ENCODE data around the gene STXBP1.

STXBP1 gene

GRCh38 chr9:127712867-127713266 is 100.8 kb downstream of the STXBP1 start:
- H3K9me3 ChIP-seq (ENCODE audit: low read depth, low read length) = no peaks in the 10 kb centered on the region
- no peak overlapping the region for H3K4me3 ChIP-seq
- no peak overlapping the region for H3K27ac ChIP-seq
- TF ChIP-seq POLR2AphosphoS5 (IDR thresholded peaks at IDR 0.05; ENCODE audit: borderline replicate concordance, low read depth, low read length) = no peak
- TF ChIP-seq EZH2 (IDR thresholded peaks at IDR 0.05) = no peak
- TF ChIP-seq FOXP2 (optimal IDR thresholded peaks at IDR 0.05; ENCODE audit: control extremely low read depth, extremely low read length, insufficient read depth) = no peak
- no peaks in the 10 kb centered on the region for H3K36me3 ChIP-seq (ENCODE audit: insufficient read depth, low read length)
- H3K9ac ChIP-seq (ENCODE audit: insufficient read length) = no peak overlapping the region
- no peak for DNase-seq (ENCODE audit: low read depth, low spot score)

DNA sequence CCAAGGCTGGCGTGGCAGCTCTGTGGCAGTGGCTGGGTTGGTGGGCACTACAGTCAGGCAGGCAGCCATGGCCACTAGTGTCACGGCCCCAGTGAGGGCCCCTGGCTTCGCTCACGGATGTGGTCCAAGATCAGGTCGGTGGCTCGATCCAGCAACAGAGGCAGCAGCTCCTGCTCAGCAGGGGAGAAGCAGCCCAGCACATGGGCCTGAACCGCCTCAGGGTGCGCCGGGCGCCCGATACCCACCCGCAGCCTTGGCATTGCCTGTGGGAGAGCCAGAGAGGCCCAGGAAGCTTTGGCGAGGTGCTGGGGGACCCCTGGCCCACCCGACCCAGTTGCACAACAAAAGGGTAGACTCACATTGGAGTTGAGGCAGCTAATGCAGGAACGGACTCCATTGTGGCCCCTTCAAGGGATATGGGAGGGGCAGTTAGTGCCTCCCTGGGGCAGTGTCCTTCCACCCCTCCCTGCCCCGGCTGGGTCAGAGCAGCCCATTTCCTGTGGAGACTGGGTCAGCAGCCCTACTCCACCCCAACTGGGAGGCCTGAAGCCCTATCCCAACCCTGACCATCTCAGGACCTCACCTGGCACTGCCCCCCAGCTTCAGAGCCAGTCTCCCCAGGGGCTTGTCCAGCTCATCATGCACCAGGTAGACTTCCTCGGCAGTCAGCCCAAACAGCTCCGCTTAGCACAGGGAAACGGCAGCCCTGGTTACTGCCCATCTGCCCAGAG is 102.1 kb downstream of the STXBP1 start:
- Histone ChIP-seq H3K9me3 (ENCODE audit: low read depth, low read length) (no peaks in the 10 kb centered on the region), H3K4me3 (peak overlapping the region; percentile 33; the same call in 1 of the 2 replicates), H3K27ac (no peak overlapping the region), H3K9ac (ENCODE audit: insufficient read length) (no peak overlapping the region), H3K36me3 (ENCODE audit: insufficient read depth, low read length) (no peaks in the 10 kb centered on the region)
- no peak for DNase-seq (ENCODE audit: low read depth, low spot score)
- TF ChIP-seq FOXP2 (optimal IDR thresholded peaks at IDR 0.05; ENCODE audit: control extremely low read depth, extremely low read length, insufficient read depth) = no peak
- no peak for TF ChIP-seq POLR2AphosphoS5 (IDR thresholded peaks at IDR 0.05; ENCODE audit: borderline replicate concordance, low read depth, low read length)
- TF ChIP-seq EZH2 (IDR thresholded peaks at IDR 0.05) = no peak

- Histone ChIP-seq H3K9ac (ENCODE audit: insufficient read length) (peak overlapping the region; percentile 62), H3K9me3 (ENCODE audit: low read depth, low read length) (no peaks in the 10 kb centered on the region), H3K27ac (no peak overlapping the region), H3K4me3 (peak overlapping the region; percentile 86), H3K36me3 (ENCODE audit: insufficient read depth, low read length) (no peaks in the 10 kb centered on the region)
- TF ChIP-seq FOXP2 (optimal IDR thresholded peaks at IDR 0.05; ENCODE audit: control extremely low read depth, extremely low read length, insufficient read depth) (no peak), EZH2 (IDR thresholded peaks at IDR 0.05) (no peak), POLR2AphosphoS5 (IDR thresholded peaks at IDR 0.05; ENCODE audit: borderline replicate concordance, low read depth, low read length) (no peak)
- DNase-seq (ENCODE audit: low read depth, low spot score) = no peak
Measured at GRCh38 chr9:127714951-127715469, 102.9 kb downstream of the STXBP1 start.

GRCh38 chr9:127715470-127716337 is 103.6 kb downstream of the STXBP1 start, which contains the start of the genes PTRH1 and TTC16:
Gene PTRH1 (minus strand): TSS chr9:127715663. CDS start chr9:127715639, 24 bp downstream.
Gene TTC16 (plus strand): TSS chr9:127716079. CDS start chr9:127716146, 67 bp downstream.
- peak; percentile 31; the same call in 1 of the 2 replicates for TF ChIP-seq POLR2AphosphoS5 (IDR thresholded peaks at IDR 0.05; ENCODE audit: borderline replicate concordance, low read depth, low read length)
- no peak for TF ChIP-seq EZH2 (IDR thresholded peaks at IDR 0.05)
- no peak for TF ChIP-seq FOXP2 (optimal IDR thresholded peaks at IDR 0.05; ENCODE audit: control extremely low read depth, extremely low read length, insufficient read depth)
- H3K9ac ChIP-seq (ENCODE audit: insufficient read length) = peak within 1 kb of the TSS; percentile 62

DNA sequence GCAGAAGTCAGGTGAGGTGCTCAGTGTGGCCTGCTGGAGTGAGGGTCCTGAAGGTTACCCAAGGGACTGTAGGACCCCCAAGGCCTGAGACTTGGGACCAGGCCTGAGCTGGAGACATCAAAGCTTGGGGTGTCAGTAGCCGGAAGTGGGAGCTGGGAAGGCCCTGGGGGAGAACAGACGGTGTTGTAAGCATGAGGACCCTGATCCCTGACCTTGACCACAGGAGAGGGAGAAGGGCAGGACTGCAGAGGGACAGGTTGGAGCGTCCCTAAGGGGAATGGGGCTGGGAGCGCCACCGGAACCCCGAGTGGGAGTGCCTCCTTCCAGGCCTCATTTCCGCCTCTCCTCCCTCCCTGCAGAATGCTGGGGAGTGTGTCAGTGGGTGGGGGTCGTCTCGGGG is 104.3 kb downstream of the STXBP1 start:
- Histone ChIP-seq H3K4me3 (peak overlapping the region; percentile 86), H3K9ac (ENCODE audit: insufficient read length) (no peak overlapping the region), H3K9me3 (ENCODE audit: low read depth, low read length) (no peaks in the 10 kb centered on the region), H3K27ac (no peak overlapping the region), H3K36me3 (ENCODE audit: insufficient read depth, low read length) (no peaks in the 10 kb centered on the region)
- DNase-seq (ENCODE audit: low read depth, low spot score) = no peak
- no peak for TF ChIP-seq POLR2AphosphoS5 (IDR thresholded peaks at IDR 0.05; ENCODE audit: borderline replicate concordance, low read depth, low read length)
- TF ChIP-seq EZH2 (IDR thresholded peaks at IDR 0.05) = no peak
- TF ChIP-seq FOXP2 (optimal IDR thresholded peaks at IDR 0.05; ENCODE audit: control extremely low read depth, extremely low read length, insufficient read depth) = no peak

More at GRCh38 chr9:127715470-127716337, 103.6 kb downstream of the STXBP1 start, which contains the start of the genes PTRH1 and TTC16:
- Histone ChIP-seq H3K9me3 (ENCODE audit: low read depth, low read length) (no peaks in the 10 kb centered on the region), H3K27ac (no peak within 1 kb of the TSS), H3K4me3 (peak within 1 kb of the TSS; percentile 86), H3K36me3 (ENCODE audit: insufficient read depth, low read length) (no peaks in the 10 kb centered on the region)
- DNase-seq (ENCODE audit: low read depth, low spot score) = peak; percentile 39

DNA sequence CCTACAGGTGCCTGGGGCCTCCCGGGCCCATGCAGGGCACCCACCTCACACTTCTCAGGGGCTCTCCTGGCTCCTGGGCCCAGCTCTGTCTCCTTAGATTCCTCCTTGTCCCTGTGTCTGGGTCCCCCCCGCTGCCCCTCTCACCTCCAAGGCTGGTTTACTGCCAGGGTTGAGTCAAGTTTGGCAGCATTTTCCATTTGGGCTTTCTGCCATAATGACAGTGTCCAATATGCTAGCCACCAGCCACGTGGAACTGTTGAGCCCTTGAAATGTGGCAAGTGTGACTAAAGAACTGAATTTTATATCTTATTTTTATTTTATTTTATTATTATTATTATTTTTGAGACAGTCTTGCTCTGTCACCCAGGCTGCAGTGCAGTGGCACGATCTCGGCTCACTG is 105.7 kb downstream of the STXBP1 start:
- H3K36me3 ChIP-seq (ENCODE audit: insufficient read depth, low read length) = no peaks in the 10 kb centered on the region
- no peak overlapping the region for H3K4me3 ChIP-seq
- no peak for TF ChIP-seq POLR2AphosphoS5 (IDR thresholded peaks at IDR 0.05; ENCODE audit: borderline replicate concordance, low read depth, low read length)
- no peak for TF ChIP-seq EZH2 (IDR thresholded peaks at IDR 0.05)
- TF ChIP-seq FOXP2 (optimal IDR thresholded peaks at IDR 0.05; ENCODE audit: control extremely low read depth, extremely low read length, insufficient read depth) = no peak
- DNase-seq (ENCODE audit: low read depth, low spot score) = no peak
- H3K9ac ChIP-seq (ENCODE audit: insufficient read length) = no peak overlapping the region
- no peak overlapping the region for H3K27ac ChIP-seq
- H3K9me3 ChIP-seq (ENCODE audit: low read depth, low read length) = no peaks in the 10 kb centered on the region

DNA sequence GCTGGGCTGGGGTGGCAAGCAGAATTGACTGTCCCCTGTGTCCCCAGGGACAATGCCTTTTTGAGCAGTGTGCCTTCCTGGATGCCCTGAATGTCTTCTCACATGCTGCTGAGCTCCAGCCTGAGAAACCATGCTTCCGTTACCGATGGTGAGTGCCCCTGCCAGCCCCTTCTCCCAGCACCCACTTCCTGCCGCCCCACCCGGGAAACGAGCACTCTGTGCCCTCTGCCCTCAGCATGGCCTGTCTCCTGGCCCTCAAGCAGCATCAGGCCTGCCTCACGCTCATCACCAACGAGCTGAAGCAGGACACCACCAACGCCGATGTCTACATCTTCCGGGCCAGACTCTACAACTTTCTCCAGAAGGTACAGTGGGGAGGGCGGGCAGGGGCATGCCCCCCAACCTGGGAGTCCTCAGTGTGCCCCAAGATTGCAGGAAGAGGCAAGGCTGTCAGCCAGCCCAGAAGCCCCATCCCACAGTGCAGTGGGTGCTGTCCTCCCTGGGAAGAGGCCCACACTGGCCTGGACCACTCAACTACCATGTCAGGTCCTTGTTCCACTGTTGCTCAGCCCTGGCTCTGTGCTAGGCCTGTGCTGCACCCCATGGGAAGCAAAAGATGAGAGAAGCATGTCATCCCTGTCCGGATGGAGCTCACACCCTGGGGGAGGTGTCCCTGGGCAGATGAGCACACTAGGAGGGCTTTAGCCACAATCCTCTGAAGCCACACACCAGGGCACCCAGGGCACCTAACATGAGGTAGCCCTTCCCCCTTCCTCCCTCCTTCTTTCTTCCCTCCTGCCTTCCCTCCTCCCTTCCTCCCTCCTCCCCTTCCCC is 108.2 kb downstream of the STXBP1 start:
- Histone ChIP-seq H3K4me3 (no peak overlapping the region), H3K36me3 (ENCODE audit: insufficient read depth, low read length) (no peaks in the 10 kb centered on the region), H3K9ac (ENCODE audit: insufficient read length) (no peak overlapping the region), H3K27ac (no peak overlapping the region), H3K9me3 (ENCODE audit: low read depth, low read length) (no peaks in the 10 kb centered on the region)
- no peak for TF ChIP-seq EZH2 (IDR thresholded peaks at IDR 0.05)
- DNase-seq (ENCODE audit: low read depth, low spot score) = no peak
